Spleen (tissue), 7 donors: ENCODE results near the gene BLOC1S4.

Experiments used
- CTCF ChIP-seq, 11 experiments: fragments of 200-600 bp in 7 of 11; fragments of 450-650 bp in 4 of 11; sonication (generic) in 4 of 11; IDR thresholded peaks in 8 of 11; conservative IDR thresholded peaks in 3 of 11; 1 replicate in 7 of 11; 2 replicates in 4 of 11; pipeline versions ENCODE4 v1.4.0 to v1.8.0; 2016 to 2021; ENCODE audit warnings: antibody characterized with exemption in 11 of 11, inconsistent platforms in 4 of 11, mild to moderate bottlenecking in 1 of 11
- POLR2A ChIP-seq, 3 donors: fragments of 450-650 bp; IDR thresholded peaks; one replicate each; pipeline ENCODE4 v1.5.1; 2017; ENCODE audit warnings: antibody characterized with exemption in 3 of 3, mild to moderate bottlenecking in 1 of 3
- POLR2AphosphoS5 ChIP-seq, 3 donors: sonication (generic); formaldehyde crosslinking; IDR thresholded peaks; one replicate each; pipeline ENCODE4 v1.5.1; 2017; ENCODE audit warnings: antibody characterized with exemption in 3 of 3
- donor health status: DM: no; HTN: no; CAD: no; lungs with moderate emphysema.
- donor health status: DM: no; HTN: no; CAD: no.
- donor health status: DM: no; HTN: no; CAD: no.

- TF ChIP-seq CTCF (IDR thresholded peaks at IDR 0.05 in 8 of 11, conservative IDR thresholded peaks at IDR 0.05 in 3 of 11) (no peak), POLR2A (IDR thresholded peaks at IDR 0.05) (no peak), POLR2AphosphoS5 (IDR thresholded peaks at IDR 0.05) (no peak)
Measured at GRCh38 chr4:6672131-6672530, 43.8 kb upstream of the BLOC1S4 start.
